HG03280 (cell line): ENCODE data around the gene PRKAR1B.

Source experiments
- ATAC-seq: cut with Tn5 transposase; IDR thresholded peaks from one replicate; pipeline ENCODE4 v1.9.1; 2021; ENCODE audit warnings: mild to moderate bottlenecking, moderate library complexity; ENCODE audit not compliant: unreplicated experiment

The PRKAR1B gene

DNA sequence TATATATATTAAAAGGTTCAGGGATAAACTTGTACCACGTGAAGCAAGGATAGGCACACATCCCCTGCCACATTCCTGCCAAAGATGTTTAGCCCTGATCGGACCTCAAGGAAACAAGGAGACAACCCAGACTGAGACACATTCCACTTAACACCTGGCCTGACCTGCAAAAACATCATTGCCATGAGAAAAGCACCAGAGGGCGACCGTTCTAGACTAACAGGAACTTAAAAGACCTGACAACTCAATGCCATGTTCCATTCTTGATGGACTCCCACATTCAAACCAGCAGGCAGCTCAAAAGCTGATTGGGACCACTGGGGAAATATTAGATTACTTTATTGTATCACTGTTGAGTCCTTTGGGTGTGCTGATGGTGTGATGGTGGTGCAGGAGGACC, 199.4 kb downstream of the PRKAR1B start:
- no peak for ATAC-seq

GRCh38 chr7:526460-527034, 200.5 kb downstream of the PRKAR1B start:
- no peak for ATAC-seq

- no peak for ATAC-seq
Measured at GRCh38 chr7:525740-526139, 201.3 kb downstream of the PRKAR1B start.

GRCh38 chr7:524800-525199, 202.3 kb downstream of the PRKAR1B start:
- ATAC-seq = no peak

GRCh38 chr7:523347-524336, 203.4 kb downstream of the PRKAR1B start:
- ATAC-seq = no peak

GRCh38 chr7:522951-523314, 204.1 kb downstream of the PRKAR1B start:
- no peak for ATAC-seq

DNA sequence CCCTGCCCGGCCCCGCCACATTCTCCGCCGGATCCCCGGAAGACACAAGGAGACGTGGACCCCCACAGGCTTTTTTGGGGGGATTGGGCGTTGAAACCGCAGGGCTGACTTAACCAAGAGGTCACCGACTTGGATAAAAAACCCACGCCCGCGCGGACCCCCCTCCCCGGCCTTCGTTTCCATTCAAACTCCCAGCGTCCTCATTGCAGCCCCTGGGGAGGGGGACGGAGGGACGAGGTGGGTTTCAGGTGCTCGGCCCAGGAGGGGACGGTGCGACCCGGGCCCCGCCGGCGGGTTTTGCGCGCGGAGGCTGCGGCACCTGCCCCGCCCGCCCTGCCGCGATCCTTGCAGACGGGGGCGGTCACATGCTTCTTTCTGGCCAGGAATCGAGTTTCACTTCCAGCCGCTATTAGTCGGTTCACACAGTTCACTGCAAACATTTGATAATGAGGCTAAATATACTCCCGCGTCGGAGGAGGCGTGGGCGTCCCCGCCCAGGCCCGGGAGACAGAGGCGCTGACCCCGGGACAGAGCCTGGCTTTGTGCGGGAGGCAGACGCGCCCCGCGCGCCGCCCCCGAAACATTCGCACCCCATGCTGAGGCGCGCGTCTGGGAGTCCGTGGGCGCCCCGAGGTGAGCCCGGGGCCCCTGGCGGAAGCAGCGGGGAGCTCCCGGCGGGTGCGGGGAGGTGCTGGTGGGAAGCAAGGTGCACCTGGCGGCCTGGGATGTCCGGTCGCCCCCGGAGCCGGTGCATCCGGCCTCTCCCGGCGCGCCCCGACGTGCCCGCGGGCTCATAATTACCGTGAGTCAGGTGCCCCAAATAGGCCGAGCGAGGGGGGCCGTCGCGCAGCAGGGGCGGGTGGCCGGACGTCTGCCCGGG, 204.8 kb downstream of the PRKAR1B start:
- no peak for ATAC-seq

DNA sequence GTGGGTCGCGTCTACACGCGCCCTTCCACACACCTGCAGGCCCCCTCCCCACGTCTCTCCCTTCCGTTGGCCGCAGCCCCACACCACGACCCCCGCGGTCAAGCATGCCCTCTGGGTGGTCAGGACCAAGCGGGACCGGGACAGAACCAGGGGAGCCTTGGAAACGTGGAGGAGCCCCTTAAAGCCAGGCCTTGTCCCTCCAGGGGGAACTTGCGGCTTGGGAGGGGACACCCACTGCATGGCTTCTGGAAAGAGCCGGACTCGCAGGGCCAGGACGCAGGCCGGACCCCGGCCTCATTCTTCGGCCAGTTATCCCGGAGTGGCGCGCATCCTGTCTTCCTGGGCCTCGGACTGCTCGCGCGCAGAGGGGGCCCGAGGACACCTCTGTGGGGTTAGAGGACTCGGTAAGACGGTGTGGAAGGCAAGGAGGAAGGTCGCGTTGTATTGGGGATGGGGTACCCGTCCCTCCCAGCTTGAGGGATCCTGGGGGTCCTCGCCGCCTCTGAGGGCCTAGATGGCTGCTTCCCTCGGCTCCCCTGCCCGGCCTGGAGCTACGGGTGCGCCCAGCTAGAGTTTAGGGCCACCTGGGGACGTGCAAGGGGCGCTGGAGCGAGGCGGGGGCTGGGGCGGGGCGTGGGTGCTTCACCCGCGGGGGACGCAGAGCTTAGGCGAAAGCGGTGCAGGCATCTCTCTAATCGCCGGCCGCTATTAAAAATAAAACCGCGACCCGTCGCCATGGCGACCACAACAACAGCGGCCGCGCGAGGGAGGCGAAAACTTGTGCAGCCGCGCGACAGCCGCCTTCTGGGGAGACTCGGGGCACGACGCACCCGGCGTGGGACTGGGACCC, 205.6 kb downstream of the PRKAR1B start:
- no peak for ATAC-seq

- ATAC-seq = no peak
Measured at GRCh38 chr7:520503-521161, 206.4 kb downstream of the PRKAR1B start.

- no peak for ATAC-seq
Measured at GRCh38 chr7:519484-520390, 207.3 kb downstream of the PRKAR1B start, which contains the start of gene PDGFA. TSS of gene PDGFA (minus strand) at chr7:519846. CDS start at chr7:519001, 845 bp downstream.

DNA sequence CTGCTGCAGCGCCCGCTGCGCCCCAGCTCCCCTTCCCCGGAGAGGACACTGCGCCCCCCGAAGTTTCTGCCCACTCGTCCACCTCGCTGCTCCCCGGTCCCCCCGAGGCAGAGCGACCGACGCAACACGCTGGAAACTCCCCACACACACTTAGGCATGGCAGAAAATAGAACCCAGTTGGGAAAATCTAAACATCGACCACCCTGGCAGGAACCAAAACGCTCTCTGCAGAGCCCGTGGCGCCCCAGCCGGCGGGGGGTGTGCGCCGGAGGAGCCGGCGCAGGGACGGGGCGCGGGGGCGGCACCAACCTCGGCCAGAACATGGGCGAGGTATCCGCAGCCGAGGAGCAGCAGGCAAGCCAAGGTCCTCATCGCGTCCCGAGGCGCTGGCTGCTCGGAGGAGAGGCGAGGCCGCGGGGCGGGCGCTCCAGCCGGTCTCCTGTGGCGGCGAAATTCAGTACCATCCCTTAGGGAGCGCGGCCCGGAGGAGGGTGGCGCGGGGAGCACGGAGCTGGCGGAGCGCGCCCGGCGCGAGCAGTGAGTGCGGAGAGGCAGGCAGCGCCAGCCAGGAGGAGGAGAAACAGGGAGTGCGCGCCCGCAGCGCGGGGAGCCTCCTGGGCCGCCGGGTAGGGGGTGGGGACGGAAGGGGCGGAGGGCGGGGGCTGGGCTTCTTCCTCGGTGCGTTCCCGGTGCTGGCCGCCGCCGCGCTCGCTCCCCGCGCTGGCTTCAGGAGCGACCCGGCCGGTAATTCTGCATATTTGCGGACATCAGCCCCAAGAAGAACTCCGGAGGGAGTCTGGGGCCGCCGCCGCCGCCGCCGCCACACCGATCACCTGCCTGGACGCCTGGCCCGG, 208.2 kb downstream of the PRKAR1B start:
- no peak for ATAC-seq

DNA sequence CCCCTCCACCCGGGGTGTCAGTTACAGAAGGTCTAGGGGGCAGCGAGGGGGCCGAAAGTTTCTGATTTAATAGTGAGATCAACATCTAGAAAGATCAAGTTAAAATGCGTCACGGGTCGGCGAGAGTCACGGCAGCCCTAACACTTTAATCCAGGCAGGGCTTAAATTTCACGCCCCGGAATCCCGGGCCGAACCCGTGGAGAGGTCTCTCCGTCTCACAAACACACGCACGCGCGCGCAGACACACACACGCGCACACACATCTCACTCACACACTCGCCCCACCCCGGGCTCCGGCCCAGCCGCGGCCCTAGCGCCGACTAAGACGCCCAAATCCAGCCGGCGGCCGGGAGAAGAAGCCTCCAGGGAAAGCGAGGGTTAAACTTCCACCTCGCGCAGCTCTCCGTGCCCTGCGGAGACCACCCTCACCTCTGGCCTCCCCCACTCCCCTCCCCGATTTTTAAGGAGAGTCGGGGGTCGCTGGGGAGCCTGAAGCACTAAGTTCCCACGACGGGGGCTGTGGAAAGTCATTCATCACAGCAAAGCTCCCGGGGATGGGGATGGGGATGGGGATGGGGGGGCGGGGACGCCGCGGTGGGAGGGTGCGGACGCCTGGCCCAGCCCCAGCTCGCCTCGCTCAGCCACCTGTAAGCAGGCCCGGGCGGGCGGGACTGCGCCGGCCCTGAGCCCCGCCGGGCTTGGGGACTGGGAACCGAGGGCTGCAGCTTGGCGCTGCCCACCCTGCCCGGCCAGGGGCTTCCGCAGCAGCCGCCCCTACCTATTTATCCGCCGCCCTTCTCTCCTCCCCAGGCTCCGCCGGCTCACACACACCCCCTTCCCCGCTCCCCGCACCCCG, 209.1 kb downstream of the PRKAR1B start:
- no peak for ATAC-seq

DNA sequence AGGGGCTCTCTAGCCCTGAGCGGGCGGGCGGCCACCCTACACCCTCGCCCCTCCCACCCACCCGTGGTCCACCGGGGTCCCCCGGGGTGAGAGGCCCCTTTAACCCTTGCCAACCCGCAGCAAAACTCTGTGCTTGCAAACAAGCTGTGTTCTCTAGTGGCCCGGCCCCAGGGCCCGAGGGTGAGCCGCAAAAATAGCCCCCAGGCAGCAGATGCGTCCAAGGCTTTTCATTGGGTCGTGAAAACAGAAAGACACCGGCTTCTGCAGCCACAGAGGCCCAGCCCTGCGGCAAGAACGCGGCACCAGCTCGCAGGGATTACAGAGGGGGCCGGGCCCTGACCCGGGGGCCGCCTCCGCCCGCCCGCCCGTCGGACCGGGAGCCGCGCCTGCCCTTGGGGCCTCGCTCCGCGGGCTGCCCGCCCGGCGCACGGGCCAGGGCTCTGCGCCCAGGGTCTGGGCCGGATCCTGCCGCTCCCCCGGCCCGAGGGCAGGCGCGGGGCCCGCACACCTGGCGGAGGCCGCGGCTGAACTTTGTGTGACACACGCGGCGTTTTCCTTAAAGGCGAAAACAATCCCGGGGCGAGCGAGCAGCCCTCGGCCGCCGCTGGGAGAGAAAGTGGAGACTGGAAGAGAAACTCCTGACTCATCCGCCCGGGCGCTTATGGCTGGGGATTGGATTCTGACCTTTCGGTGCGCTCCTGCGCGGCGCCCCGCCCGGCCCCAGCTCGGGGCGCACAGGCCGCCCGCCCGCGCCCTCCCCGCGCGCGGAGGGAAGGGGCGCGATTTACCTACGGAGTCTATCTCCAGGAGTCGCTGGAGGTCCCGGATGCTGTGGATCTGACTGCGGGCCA, 210.2 kb downstream of the PRKAR1B start:
- no peak for ATAC-seq

GRCh38 chr7:516216-516605, 210.9 kb downstream of the PRKAR1B start:
- no peak for ATAC-seq

- no peak for ATAC-seq
Measured at GRCh38 chr7:515628-516027, 211.5 kb downstream of the PRKAR1B start.
